HepG2 (cell line): ENCODE measurements around the gene MTHFR. TPM values are rescaled to one million over a fixed set of nuclear protein-coding genes. Genes with fewer than 3 reads are reported as not detected.
A peak's percentile ranks its signal among the peaks of the same experiment; 100 is the strongest.

Experiments
- AHR ChIP-seq: IDR thresholded peaks from 2 replicates; pipeline ENCODE4 v1.6.1; 2018; ENCODE audit warnings: missing genetic modification reagents, missing compliant biosample characterization
- CBFB ChIP-seq: sonication (generic); formaldehyde crosslinking; IDR thresholded peaks from 2 replicates; pipeline ENCODE4 v1.4.0; 2020; ENCODE audit warnings: missing genetic modification reagents
- KLF11 ChIP-seq: IDR thresholded peaks from 2 replicates; pipeline ENCODE4 v1.6.1; 2016; ENCODE audit warnings: missing compliant biosample characterization
- MTERF4 ChIP-seq: sonication (generic); formaldehyde crosslinking; IDR thresholded peaks from 2 replicates; pipeline ENCODE4 v1.8.0; 2023; ENCODE audit warnings: mild to moderate bottlenecking, missing genetic modification reagents
- NFIC ChIP-seq: IDR thresholded peaks from 2 replicates; pipeline ENCODE4 v1.6.1; 2012; ENCODE audit warnings: mild to moderate bottlenecking, low read length, inconsistent platforms
- NR2F6 ChIP-seq, 2 experiments: IDR thresholded peaks; 2 replicates each; pipeline ENCODE4 v1.6.1; 2016; ENCODE audit warnings: antibody characterized with exemption in 1 of 2, mild to moderate bottlenecking in 1 of 2
- SMARCC2 ChIP-seq: fragments of 450-650 bp; IDR thresholded peaks from 2 replicates; pipeline ENCODE4 v1.6.1; 2017; ENCODE audit warnings: antibody characterized with exemption, mild to moderate bottlenecking
- SPEN ChIP-seq: sonication (generic); formaldehyde crosslinking; IDR thresholded peaks from 2 replicates; pipeline ENCODE4 v1.5.1; 2020; ENCODE audit warnings: low read depth, mild to moderate bottlenecking, missing genetic modification reagents
- SRSF1 ChIP-seq: fragments of 200-400 bp; formaldehyde crosslinking; optimal IDR thresholded peaks from 2 replicates; pipeline ENCODE3; 2017; ENCODE audit warnings: mild to moderate bottlenecking, low read depth, low read length, moderate library complexity
- TEAD2 ChIP-seq: sonication (generic); formaldehyde crosslinking; IDR thresholded peaks from 2 replicates; pipeline ENCODE4 v1.9.0; 2021; ENCODE audit warnings: missing genetic modification reagents
- TFE3 ChIP-seq: IDR thresholded peaks from 2 replicates; pipeline ENCODE4 v1.6.1; 2016
- TRIM22 ChIP-seq: fragments of 450-650 bp; IDR thresholded peaks from 2 replicates; pipeline ENCODE4 v1.6.1; 2017
- ZC3H13 ChIP-seq: sonication (generic); formaldehyde crosslinking; IDR thresholded peaks from 2 replicates; pipeline ENCODE4 v1.8.1; 2023; ENCODE audit warnings: mild to moderate bottlenecking, missing genetic modification reagents, moderate library complexity
- ZFP62 ChIP-seq: sonication (generic); formaldehyde crosslinking; IDR thresholded peaks from 2 replicates; pipeline ENCODE4 v1.4.0; 2020; ENCODE audit warnings: missing genetic modification reagents
- ZNF230 ChIP-seq: sonication (generic); formaldehyde crosslinking; IDR thresholded peaks from 2 replicates; pipeline ENCODE4 v1.4.0; 2020; ENCODE audit warnings: mild to moderate bottlenecking, missing genetic modification reagents
- ZNF839 ChIP-seq: sonication (generic); formaldehyde crosslinking; IDR thresholded peaks from 2 replicates; pipeline ENCODE4 v1.4.0; 2020; ENCODE audit warnings: missing genetic modification reagents, mild to moderate bottlenecking, borderline replicate concordance
- polyA plus RNA-seq, 8 experiments: library from polyadenylated mRNA; depleted of rRNA in 3 of 8; stranded (reverse) in 7 of 8; unstranded in 1 of 8; fragments of >200 nt; fragmentation: Illumina TruSeq in 4 of 8; extraction: Trizol in 4 of 8; gene quantifications; 2 replicates each; pipeline versions ENCODE4 v1.2.1 to v1.2.3, GENCODE V29; 2011 to 2016; ENCODE audit warnings: low read depth in 4 of 8, missing spikeins in 1 of 8, mixed read lengths in 1 of 8; ENCODE audit not compliant: insufficient read depth in 1 of 8
- total RNA-seq, 5 experiments: library from RNA; depleted of rRNA; stranded (reverse); fragments of >200 nt; fragmentation: Illumina TruSeq; extraction: Trizol; gene quantifications; 2 replicates each; pipeline ENCODE4 v1.2.3, GENCODE V29; 2016; ENCODE audit warnings: low read depth in 1 of 5
- TF ChIP-seq, protein P1 (sequence below): sonication (generic); formaldehyde crosslinking; IDR thresholded peaks from 2 replicates; pipeline ENCODE4 v1.5.1; 2020; ENCODE audit warnings: missing genetic modification reagents, mild to moderate bottlenecking, borderline replicate concordance
- TF ChIP-seq, protein P2 (sequence below): sonication (generic); formaldehyde crosslinking; conservative IDR thresholded peaks from 2 replicates; pipeline ENCODE4 v1.8.0; 2022; ENCODE audit warnings: mild to moderate bottlenecking, moderate library complexity, missing genetic modification reagents
- TF ChIP-seq, protein P3 (sequence below): sonication (generic); formaldehyde crosslinking; IDR thresholded peaks from 2 replicates; pipeline ENCODE4 v1.4.0; 2020; ENCODE audit warnings: missing genetic modification reagents, borderline replicate concordance

Gene MTHFR
- total and polyA plus RNA-seq, 2 of the 13 experiments (the other 11 are each of a cell fraction or from before 2014, with no cell fraction given): 3.8 to 8.2 TPM

DNA sequence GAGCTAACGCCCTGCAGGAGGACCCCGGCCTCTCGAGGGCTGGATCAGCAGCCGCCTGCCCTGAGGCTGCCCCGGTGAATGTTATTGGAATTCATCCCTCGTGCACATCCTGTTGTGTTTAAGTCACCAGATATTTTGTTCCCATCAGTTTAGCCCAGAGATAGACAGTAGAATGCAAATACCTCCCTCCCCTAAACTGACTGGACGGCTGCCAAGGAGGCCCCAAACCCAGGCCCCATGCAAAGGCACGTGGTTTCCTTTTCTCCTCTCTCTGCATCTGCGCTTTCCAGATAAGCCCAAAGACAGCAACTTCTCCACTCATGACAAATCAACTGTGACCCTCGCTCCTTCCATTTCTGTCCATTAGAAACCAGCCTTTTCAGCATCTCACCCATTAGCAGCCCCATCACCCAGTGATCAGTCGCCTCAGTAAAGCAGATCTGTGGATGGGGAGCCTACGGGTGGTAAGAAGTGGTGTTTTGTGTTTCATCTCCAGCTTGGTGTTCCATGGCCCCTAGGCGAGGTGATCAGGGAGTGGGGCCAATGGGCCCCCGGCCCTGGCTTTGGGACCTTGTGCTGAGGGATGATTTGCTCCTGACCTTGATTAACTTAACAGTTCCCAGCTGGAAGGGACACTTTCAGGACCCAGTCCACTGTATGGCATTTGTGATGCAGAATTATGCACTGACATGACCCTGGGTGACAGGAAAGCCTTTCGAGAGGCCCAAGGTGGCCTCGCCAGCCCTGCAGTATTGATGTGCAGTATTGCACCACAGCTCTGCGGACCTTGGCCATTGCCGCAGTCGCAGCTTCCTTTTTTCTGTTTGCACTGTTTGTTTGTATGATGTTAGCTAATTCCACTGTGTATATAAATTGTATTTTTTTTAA, 36.6 kb upstream of the MTHFR start (continued):
- TF ChIP-seq, protein P1, sequence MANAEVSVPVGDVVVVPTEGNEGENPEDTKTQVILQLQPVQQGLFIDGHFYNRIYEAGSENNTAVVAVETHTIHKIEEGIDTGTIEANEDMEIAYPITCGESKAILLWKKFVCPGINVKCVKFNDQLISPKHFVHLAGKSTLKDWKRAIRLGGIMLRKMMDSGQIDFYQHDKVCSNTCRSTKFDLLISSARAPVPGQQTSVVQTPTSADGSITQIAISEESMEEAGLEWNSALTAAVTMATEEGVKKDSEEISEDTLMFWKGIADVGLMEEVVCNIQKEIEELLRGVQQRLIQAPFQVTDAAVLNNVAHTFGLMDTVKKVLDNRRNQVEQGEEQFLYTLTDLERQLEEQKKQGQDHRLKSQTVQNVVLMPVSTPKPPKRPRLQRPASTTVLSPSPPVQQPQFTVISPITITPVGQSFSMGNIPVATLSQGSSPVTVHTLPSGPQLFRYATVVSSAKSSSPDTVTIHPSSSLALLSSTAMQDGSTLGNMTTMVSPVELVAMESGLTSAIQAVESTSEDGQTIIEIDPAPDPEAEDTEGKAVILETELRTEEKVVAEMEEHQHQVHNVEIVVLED (CRISPR knock-in tag): peak; percentile 54; the same call in 1 of the 2 replicates
- TF ChIP-seq SRSF1 (no peak), CBFB (CRISPR knock-in tag) (peak; percentile 17; the same call in 1 of the 2 replicates), MTERF4 (CRISPR knock-in tag) (0 out of 2 replicates have a peak, but pooled peaks have one; percentile 7), TEAD2 (0 out of 2 replicates have a peak, but pooled peaks have one; percentile 29), KLF11 (no peak), AHR (CRISPR knock-in tag) (peak; percentile 52; the same call in 1 of the 2 replicates), TFE3 (CRISPR knock-in tag) (peak; percentile 90), ZNF230 (CRISPR knock-in tag) (no peak; the same call in 1 of the 2 replicates), SMARCC2 (no peak), NFIC (peak; percentile 64), TRIM22 (no peak), ZNF839 (no peak), NR2F6 (IDR thresholded peaks at IDR 0.05) (peak; percentile 87), NR2F6 (CRISPR knock-in tag; IDR thresholded peaks at IDR 0.05) (peak; percentile 91), SPEN (CRISPR knock-in tag) (no peak; the same call in 1 of the 2 replicates), ZC3H13 (CRISPR knock-in tag) (0 out of 2 replicates have a peak, but pooled peaks have one; percentile 33), ZFP62 (CRISPR knock-in tag) (no peak)
- TF ChIP-seq, protein P2, sequence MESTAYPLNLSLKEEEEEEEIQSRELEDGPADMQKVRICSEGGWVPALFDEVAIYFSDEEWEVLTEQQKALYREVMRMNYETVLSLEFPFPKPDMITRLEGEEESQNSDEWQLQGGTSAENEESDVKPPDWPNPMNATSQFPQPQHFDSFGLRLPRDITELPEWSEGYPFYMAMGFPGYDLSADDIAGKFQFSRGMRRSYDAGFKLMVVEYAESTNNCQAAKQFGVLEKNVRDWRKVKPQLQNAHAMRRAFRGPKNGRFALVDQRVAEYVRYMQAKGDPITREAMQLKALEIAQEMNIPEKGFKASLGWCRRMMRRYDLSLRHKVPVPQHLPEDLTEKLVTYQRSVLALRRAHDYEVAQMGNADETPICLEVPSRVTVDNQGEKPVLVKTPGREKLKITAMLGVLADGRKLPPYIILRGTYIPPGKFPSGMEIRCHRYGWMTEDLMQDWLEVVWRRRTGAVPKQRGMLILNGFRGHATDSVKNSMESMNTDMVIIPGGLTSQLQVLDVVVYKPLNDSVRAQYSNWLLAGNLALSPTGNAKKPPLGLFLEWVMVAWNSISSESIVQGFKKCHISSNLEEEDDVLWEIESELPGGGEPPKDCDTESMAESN: peak; percentile 28; the same call in 1 of the 2 replicates
- TF ChIP-seq, protein P3, sequence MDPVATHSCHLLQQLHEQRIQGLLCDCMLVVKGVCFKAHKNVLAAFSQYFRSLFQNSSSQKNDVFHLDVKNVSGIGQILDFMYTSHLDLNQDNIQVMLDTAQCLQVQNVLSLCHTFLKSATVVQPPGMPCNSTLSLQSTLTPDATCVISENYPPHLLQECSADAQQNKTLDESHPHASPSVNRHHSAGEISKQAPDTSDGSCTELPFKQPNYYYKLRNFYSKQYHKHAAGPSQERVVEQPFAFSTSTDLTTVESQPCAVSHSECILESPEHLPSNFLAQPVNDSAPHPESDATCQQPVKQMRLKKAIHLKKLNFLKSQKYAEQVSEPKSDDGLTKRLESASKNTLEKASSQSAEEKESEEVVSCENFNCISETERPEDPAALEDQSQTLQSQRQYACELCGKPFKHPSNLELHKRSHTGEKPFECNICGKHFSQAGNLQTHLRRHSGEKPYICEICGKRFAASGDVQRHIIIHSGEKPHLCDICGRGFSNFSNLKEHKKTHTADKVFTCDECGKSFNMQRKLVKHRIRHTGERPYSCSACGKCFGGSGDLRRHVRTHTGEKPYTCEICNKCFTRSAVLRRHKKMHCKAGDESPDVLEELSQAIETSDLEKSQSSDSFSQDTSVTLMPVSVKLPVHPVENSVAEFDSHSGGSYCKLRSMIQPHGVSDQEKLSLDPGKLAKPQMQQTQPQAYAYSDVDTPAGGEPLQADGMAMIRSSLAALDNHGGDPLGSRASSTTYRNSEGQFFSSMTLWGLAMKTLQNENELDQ (CRISPR knock-in tag): no peak
